ENCODE measurements around the gene PRDM5.

The PRDM5 gene

GRCh38 chr4:120853161-120853935 is 69.2 kb downstream of the PRDM5 start:
- no peak for DNase-seq

- DNase-seq = no peak
These were observed 72.4 kb downstream of the PRDM5 start for GRCh38 chr4:120850018-120850599.

- DNase-seq = no peak
These were observed 75.4 kb downstream of the PRDM5 start for GRCh38 chr4:120847019-120847582.

GRCh38 chr4:120844528-120844921 is 78.0 kb downstream of the PRDM5 start:
- DNase-seq = no peak

GRCh38 chr4:120843849-120844527 is 78.5 kb downstream of the PRDM5 start:
- DNase-seq = peak; percentile 16

- DNase-seq = no peak
These were observed 80.5 kb downstream of the PRDM5 start for GRCh38 chr4:120842031-120842430.

GRCh38 chr4:120841580-120841979 is 80.9 kb downstream of the PRDM5 start:
- DNase-seq = no peak

GRCh38 chr4:120839974-120840751 is 82.4 kb downstream of the PRDM5 start:
- no peak for DNase-seq

- DNase-seq = no peak
These were observed 83.1 kb downstream of the PRDM5 start for GRCh38 chr4:120839334-120839973.

- no peak for DNase-seq
These were observed 83.7 kb downstream of the PRDM5 start for GRCh38 chr4:120838784-120839183.

GRCh38 chr4:120837656-120838055 is 84.9 kb downstream of the PRDM5 start:
- no peak for DNase-seq

- DNase-seq = no peak
These were observed 87.2 kb downstream of the PRDM5 start for GRCh38 chr4:120835342-120835741.

GRCh38 chr4:120830204-120830603 is 92.3 kb downstream of the PRDM5 start:
- DNase-seq = no peak

GRCh38 chr4:120829113-120829831 is 93.3 kb downstream of the PRDM5 start:
- DNase-seq = no peak

GRCh38 chr4:120826853-120827252 is 95.7 kb downstream of the PRDM5 start:
- no peak for DNase-seq

GRCh38 chr4:120826449-120826848 is 96.1 kb downstream of the PRDM5 start:
- DNase-seq = no peak

GRCh38 chr4:120824946-120825345 is 97.6 kb downstream of the PRDM5 start:
- DNase-seq = no peak

GRCh38 chr4:120821977-120822376 is 100.5 kb downstream of the PRDM5 start:
- no peak for DNase-seq

- no peak for DNase-seq
These were observed 101.5 kb downstream of the PRDM5 start for GRCh38 chr4:120821029-120821428.

GRCh38 chr4:120819805-120820437 is 102.6 kb downstream of the PRDM5 start:
- DNase-seq = no peak

GRCh38 chr4:120816296-120816965 is 106.1 kb downstream of the PRDM5 start:
- DNase-seq = no peak
